B cell (primary cell): Measurements from ENCODE around the gene CES3. TPM values are rescaled to one million over a fixed set of nuclear protein-coding genes. Genes with fewer than 3 reads are reported as not detected.

Source experiments
- ATAC-seq: fragments of 200-7000 bp; cut with Tn5 transposase; one replicate; pipeline ENCODE4 v1.10.0; 2021; ENCODE audit warnings: low read depth, mild to moderate bottlenecking, moderate number of reproducible peaks, moderate library complexity
- CTCF ChIA-PET: fragments of 350-600 bp; sonication (Branson Sonifier 250); formaldehyde crosslinking; loops from one replicate; lab custom pipeline; 2021; ENCODE audit warnings: antibody characterized with exemption, inconsistent platforms; lab: Charles Lee
- POLR2A ChIA-PET: fragments of 350-600 bp; sonication (Branson Sonifier 250); formaldehyde crosslinking; loops from one replicate; lab custom pipeline; 2021; ENCODE audit warnings: antibody characterized with exemption; lab: Charles Lee
- DNase-seq: peaks from one replicate; pipeline ENCODE4 v3.0.0; 2013
- H2AFZ ChIP-seq: 2 replicates; pipeline ENCODE4 v1.6.1; 2012; ENCODE audit warnings: mild to moderate bottlenecking, low read depth, low read length; ENCODE audit not compliant: insufficient read depth, poor library complexity, severe bottlenecking
- H3K27ac ChIP-seq, 2 donors: 1 replicate in 1 of 2; 2 replicates in 1 of 2; pipeline ENCODE4 v1.5.1; 2012 to 2013; ENCODE audit warnings: low read length in 2 of 2, mild to moderate bottlenecking in 2 of 2, moderate library complexity in 1 of 2
- H3K27me3 ChIP-seq, 4 experiments: fragments of 200-600 bp in 1 of 4; sonication (generic) in 1 of 4; replicated peaks in 1 of 4; 1 replicate in 2 of 4; 2 replicates in 2 of 4; pipeline versions ENCODE4 v1.6.1 to v1.7.0; 2013 to 2016; ENCODE audit warnings: low read length in 3 of 4, mild to moderate bottlenecking in 2 of 4, mixed read lengths in 1 of 4, moderate library complexity in 1 of 4; ENCODE audit not compliant: insufficient read depth in 4 of 4, control insufficient read depth in 3 of 4; ENCODE audit errors: control extremely low read depth in 1 of 4
- H3K36me3 ChIP-seq, 2 experiments: replicated peaks in 1 of 2; 1 replicate in 1 of 2; 2 replicates in 1 of 2; pipeline versions ENCODE4 v1.6.1 to v1.7.1; 2013; ENCODE audit warnings: low read length in 1 of 2; ENCODE audit not compliant: insufficient read depth in 2 of 2, control insufficient read depth in 1 of 2; ENCODE audit errors: control extremely low read depth in 1 of 2, extremely low read depth in 1 of 2
- H3K4me1 ChIP-seq, 2 donors: fragments of 200-600 bp in 1 of 2; sonication (generic) in 1 of 2; 1 replicate in 1 of 2; 2 replicates in 1 of 2; pipeline versions ENCODE4 v1.5.1 to v1.6.1; 2013 to 2017; ENCODE audit warnings: low read length in 2 of 2; ENCODE audit not compliant: control insufficient read depth in 2 of 2, insufficient read depth in 2 of 2
- H3K4me2 ChIP-seq: replicated peaks from 2 replicates; pipeline ENCODE3; 2012; ENCODE audit warnings: mild to moderate bottlenecking, low read depth, low read length; ENCODE audit not compliant: poor library complexity, severe bottlenecking
- H3K4me3 ChIP-seq, 5 experiments: fragments of 200-600 bp in 1 of 5; sonication (generic) in 1 of 5; 1 replicate in 3 of 5; 2 replicates in 2 of 5; pipeline versions ENCODE4 v1.5.1 to v1.7.0; 2011 to 2016; ENCODE audit warnings: low read length in 4 of 5, mild to moderate bottlenecking in 4 of 5, low read depth in 2 of 5, control low read depth in 1 of 5, moderate library complexity in 1 of 5; ENCODE audit not compliant: insufficient read depth in 1 of 5; ENCODE audit errors: control extremely low read depth in 1 of 5, extremely low read depth in 1 of 5
- H3K79me2 ChIP-seq: fragments of 200-600 bp; sonication (generic); one replicate; pipeline ENCODE4 v1.6.0; 2016; ENCODE audit warnings: low read length; ENCODE audit not compliant: control insufficient read depth, insufficient read depth
- H3K9ac ChIP-seq: fragments of 200-600 bp; sonication (generic); 2 replicates; pipeline ENCODE4 v1.6.1; 2017; ENCODE audit warnings: mild to moderate bottlenecking, low read length, moderate library complexity
- H3K9me3 ChIP-seq, 3 donors: one replicate each; pipeline versions ENCODE4 v1.6.1 to v1.7.1; 2013; ENCODE audit warnings: low read length in 2 of 3; ENCODE audit not compliant: control insufficient read depth in 2 of 3, insufficient read depth in 1 of 3; ENCODE audit errors: control extremely low read depth in 1 of 3
- H4K20me1 ChIP-seq: 2 replicates; pipeline ENCODE4 v1.6.0; 2012; ENCODE audit warnings: mild to moderate bottlenecking, low read length; ENCODE audit not compliant: insufficient read depth, control insufficient read depth, poor library complexity, severe bottlenecking
- H3K27ac Mint-ChIP-seq: one replicate; pipeline ENCODE4 v1.8.0; 2021; ENCODE audit warnings: mixed read lengths
- H3K27me3 Mint-ChIP-seq: one replicate; pipeline ENCODE4 v1.8.0; 2021; ENCODE audit warnings: mixed read lengths
- H3K4me1 Mint-ChIP-seq: one replicate; pipeline ENCODE4 v1.8.0; 2021; ENCODE audit warnings: mixed read lengths
- H3K4me3 Mint-ChIP-seq: one replicate; pipeline ENCODE4 v1.8.0; 2021; ENCODE audit warnings: mixed read lengths
- H3K9me3 Mint-ChIP-seq: one replicate; pipeline ENCODE4 v1.8.0; 2022; ENCODE audit warnings: mixed read lengths; ENCODE audit not compliant: insufficient read depth
- CTCF ChIP-seq: fragments of 200-600 bp; IDR thresholded peaks from one replicate; pipeline ENCODE4 v1.8.0; 2022; ENCODE audit warnings: antibody characterized with exemption, mild to moderate bottlenecking
- EZH2 ChIP-seq: IDR thresholded peaks from 2 replicates; pipeline ENCODE4 v1.6.1; 2012; ENCODE audit warnings: borderline replicate concordance, low read depth, mild to moderate bottlenecking, moderate library complexity, low read length; ENCODE audit not compliant: insufficient read depth, poor library complexity, severe bottlenecking
- WGBS: methylation state at CpG from one replicate; pipeline ENCODE4 v1.1.5; 2013; ENCODE audit warnings: missing lambda C conversion rate; ENCODE audit not compliant: insufficient coverage; 5-methylcytosine and 5-hydroxymethylcytosine counted together
- intact Hi-C: fragments of 100-400 bp; cut with micrococcal nuclease; formaldehyde crosslinking; loops from one replicate; pipeline ENCODE4 v1.10.0; 2022
- polyA plus RNA-seq: library from polyadenylated mRNA; depleted of rRNA; stranded (reverse); fragments of >200 nt; gene quantifications from 2 replicates; pipeline ENCODE4 v1.2.3, GENCODE V29; 2012
- total RNA-seq, 2 donors: library from RNA; stranded (reverse); fragments of 120-200 nt in 1 of 2; gene quantifications; 1 replicate in 1 of 2; 2 replicates in 1 of 2; pipeline versions ENCODE4 v1.2.3 to v1.2.4, GENCODE V29; 2013 to 2022

CES3 gene
- total and polyA plus RNA-seq, 2 donors (not counting 1 experiment from before 2014, with no cell fraction given) = 0.25 to 0.42 TPM

- H3K4me2 ChIP-seq = no peak overlapping the region
- no peak overlapping the region for H3K27ac ChIP-seq
- ATAC-seq = no peak
- Mint-ChIP-seq H3K4me1 (peaks cover 12% of the 10 kb centered on the region), H3K4me3 (no peak overlapping the region), H3K27ac (no peak overlapping the region), H3K27me3 (peaks cover 37% of the 10 kb centered on the region), H3K9me3 (no peaks in the 10 kb centered on the region)
- no peak for DNase-seq
- H2AFZ ChIP-seq = no peak overlapping the region
- H3K27me3 ChIP-seq = peaks cover 0 to 46% (median 14%) of the 10 kb centered on the region in 4 experiments
- peaks cover 11 to 12% of the 10 kb centered on the region in 2 donors for H3K4me1 ChIP-seq
- no peaks in the 10 kb centered on the region for H3K79me2 ChIP-seq
- intact Hi-C loops = no loop called here
- WGBS = 45% methylated on average over 18 of the region's 18 CpGs
- H3K9ac ChIP-seq = no peak overlapping the region
- H4K20me1 ChIP-seq = no peaks in the 10 kb centered on the region
- TF ChIP-seq CTCF = no peak
- TF ChIP-seq EZH2 = no peak
- ChIA-PET CTCF (no interaction called here), POLR2A (no interaction called here)
- H3K9me3 ChIP-seq = peaks cover 0 to 8% (median 0%) of the 10 kb centered on the region in 3 donors
- H3K36me3 ChIP-seq = no peaks in the 10 kb centered on the region
- H3K4me3 ChIP-seq = no peak overlapping the region
Observed at GRCh38 chr16:66923247-66923731, 37.8 kb upstream of the CES3 start.

GRCh38 chr16:66923866-66924265 is 37.2 kb upstream of the CES3 start:
- CTCF ChIA-PET = no interaction called here
- TF ChIP-seq EZH2 (no peak), CTCF (no peak)
- no peak overlapping the region for H3K4me3 ChIP-seq
- H4K20me1 ChIP-seq = no peaks in the 10 kb centered on the region
- H3K4me3 Mint-ChIP-seq = no peak overlapping the region
- no peak overlapping the region for H3K4me2 ChIP-seq
- peaks cover 0 to 8% (median 0%) of the 10 kb centered on the region in 3 donors for H3K9me3 ChIP-seq
- ATAC-seq (no peak), DNase-seq (no peak)
- peaks cover 37% of the 10 kb centered on the region for H3K27me3 Mint-ChIP-seq
- H3K27ac ChIP-seq = no peak overlapping the region
- H3K4me1 ChIP-seq = peaks cover 11 to 12% of the 10 kb centered on the region in 2 donors
- peaks cover 0 to 2% of the 10 kb centered on the region in 2 experiments for H3K36me3 ChIP-seq
- H3K27me3 ChIP-seq = peaks cover 0 to 46% (median 14%) of the 10 kb centered on the region in 4 experiments
- H3K4me1 Mint-ChIP-seq = peaks cover 12% of the 10 kb centered on the region
- no peak overlapping the region for H2AFZ ChIP-seq
- 56% methylated on average over 3 of the region's 3 CpGs for WGBS
- H3K9ac ChIP-seq = no peak overlapping the region
- intact Hi-C loops = no loop called here
- no peaks in the 10 kb centered on the region for H3K79me2 ChIP-seq
- no peaks in the 10 kb centered on the region for H3K9me3 Mint-ChIP-seq
- POLR2A ChIA-PET = no interaction called here
- no peak overlapping the region for H3K27ac Mint-ChIP-seq
